Measurements from ENCODE around the gene EYA4.

Gene EYA4

GRCh38 chr6:133423242-133423641 is 182.1 kb downstream of the EYA4 start:
- H3K4me1 ChIP-seq (ENCODE audit: control insufficient read depth, insufficient read depth, low read length) = no peaks in the 10 kb centered on the region
- H3K9me3 ChIP-seq (ENCODE audit: control insufficient read depth, insufficient read depth, low read depth, low read length) = no peaks in the 10 kb centered on the region
- no peak overlapping the region for H3K27ac ChIP-seq (ENCODE audit: extremely low read depth, low read depth, low read length)
- H3K36me3 ChIP-seq (ENCODE audit: control insufficient read depth in 2 of 2, insufficient read depth in 1 of 2, low read length in 2 of 2) = no peaks in the 10 kb centered on the region
- no peak for TF ChIP-seq ZNF148 (tag by site-specific recombination; IDR thresholded peaks at IDR 0.05; ENCODE audit: borderline replicate concordance)
- TF ChIP-seq ZIC2 (tag by site-specific recombination; IDR thresholded peaks at IDR 0.05) = no peak
- TF ChIP-seq ZNF174 (tag by site-specific recombination; IDR thresholded peaks at IDR 0.05) = no peak
- TF ChIP-seq ZNF561 (tag by site-specific recombination; IDR thresholded peaks at IDR 0.05; ENCODE audit: borderline replicate concordance) = no peak
- no peak for TF ChIP-seq SP3 (tag by site-specific recombination; IDR thresholded peaks at IDR 0.05)
- no peak for TF ChIP-seq ZNF394 (tag by site-specific recombination; IDR thresholded peaks at IDR 0.05; ENCODE audit: borderline replicate concordance)
- no peak for TF ChIP-seq ZNF670 (tag by site-specific recombination; IDR thresholded peaks at IDR 0.05; ENCODE audit: low read depth)
- TF ChIP-seq ZNF280C (tag by site-specific recombination; IDR thresholded peaks at IDR 0.05) = no peak
- ChIA-PET CTCF (no interaction called here), POLR2A (no interaction called here)
- H3K4me3 ChIP-seq (ENCODE audit: low read depth, low read length) = no peak overlapping the region

- Histone ChIP-seq H3K27ac (ENCODE audit: extremely low read depth, low read depth, low read length) (no peak overlapping the region), H3K4me1 (ENCODE audit: control insufficient read depth, insufficient read depth, low read length) (no peaks in the 10 kb centered on the region), H3K36me3 (ENCODE audit: control insufficient read depth in 2 of 2, insufficient read depth in 1 of 2, low read length in 2 of 2) (no peaks in the 10 kb centered on the region), H3K4me3 (ENCODE audit: low read depth, low read length) (no peak overlapping the region), H3K9me3 (ENCODE audit: control insufficient read depth, insufficient read depth, low read depth, low read length) (no peaks in the 10 kb centered on the region)
- TF ChIP-seq ZNF704 (tag by site-specific recombination; IDR thresholded peaks at IDR 0.05) (no peak), ZXDB (tag by site-specific recombination; IDR thresholded peaks at IDR 0.05) (no peak), ZNF324 (tag by site-specific recombination; IDR thresholded peaks at IDR 0.05) (no peak), ZNF248 (tag by site-specific recombination; IDR thresholded peaks at IDR 0.05) (no peak), ZNF138 (tag by site-specific recombination; IDR thresholded peaks at IDR 0.05; ENCODE audit: borderline replicate concordance) (no peak), ZNF692 (tag by site-specific recombination; IDR thresholded peaks at IDR 0.05) (no peak), ZNF24 (tag by site-specific recombination; IDR thresholded peaks at IDR 0.05) (no peak), ZNF560 (tag by site-specific recombination; IDR thresholded peaks at IDR 0.05; ENCODE audit: borderline replicate concordance) (no peak), ZIC2 (tag by site-specific recombination; IDR thresholded peaks at IDR 0.05) (no peak), GLI2 (tag by site-specific recombination; IDR thresholded peaks at IDR 0.05; ENCODE audit: borderline replicate concordance, low read depth) (no peak), PRDM4 (tag by site-specific recombination; IDR thresholded peaks at IDR 0.05) (no peak), CTCF (tag by site-specific recombination; IDR thresholded peaks at IDR 0.05) (no peak), ZNF394 (tag by site-specific recombination; IDR thresholded peaks at IDR 0.05; ENCODE audit: borderline replicate concordance) (no peak), ZNF707 (tag by site-specific recombination; IDR thresholded peaks at IDR 0.05) (no peak), ZNF585B (tag by site-specific recombination; IDR thresholded peaks at IDR 0.05) (no peak), OVOL3 (tag by site-specific recombination; IDR thresholded peaks at IDR 0.05) (no peak), REPIN1 (tag by site-specific recombination; IDR thresholded peaks at IDR 0.05; ENCODE audit: low read depth) (no peak)
- ChIA-PET POLR2A (no interaction called here), CTCF (no interaction called here)
Measured at GRCh38 chr6:133424359-133424758, 183.2 kb downstream of the EYA4 start.
